ENCODE data around the gene SERGEF.

DNA sequence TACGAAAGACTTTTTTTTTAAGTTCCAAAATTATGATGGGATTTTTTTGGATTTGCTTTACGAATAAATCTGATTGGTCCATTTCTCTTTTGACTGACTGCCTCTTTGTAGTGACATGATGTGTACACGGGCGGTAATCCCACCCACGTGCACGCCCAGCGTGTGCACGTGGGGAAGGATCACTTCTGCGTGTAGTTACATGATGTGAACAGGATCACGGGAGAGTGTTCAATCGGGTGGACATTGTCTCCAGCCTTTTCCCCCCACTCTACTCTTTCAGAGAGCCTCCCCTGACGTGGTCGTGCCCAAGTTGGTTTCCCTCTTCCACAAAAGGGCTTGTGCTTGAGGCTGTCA, 235.1 kb downstream of the SERGEF start:
- TF ChIP-seq, protein P1, sequence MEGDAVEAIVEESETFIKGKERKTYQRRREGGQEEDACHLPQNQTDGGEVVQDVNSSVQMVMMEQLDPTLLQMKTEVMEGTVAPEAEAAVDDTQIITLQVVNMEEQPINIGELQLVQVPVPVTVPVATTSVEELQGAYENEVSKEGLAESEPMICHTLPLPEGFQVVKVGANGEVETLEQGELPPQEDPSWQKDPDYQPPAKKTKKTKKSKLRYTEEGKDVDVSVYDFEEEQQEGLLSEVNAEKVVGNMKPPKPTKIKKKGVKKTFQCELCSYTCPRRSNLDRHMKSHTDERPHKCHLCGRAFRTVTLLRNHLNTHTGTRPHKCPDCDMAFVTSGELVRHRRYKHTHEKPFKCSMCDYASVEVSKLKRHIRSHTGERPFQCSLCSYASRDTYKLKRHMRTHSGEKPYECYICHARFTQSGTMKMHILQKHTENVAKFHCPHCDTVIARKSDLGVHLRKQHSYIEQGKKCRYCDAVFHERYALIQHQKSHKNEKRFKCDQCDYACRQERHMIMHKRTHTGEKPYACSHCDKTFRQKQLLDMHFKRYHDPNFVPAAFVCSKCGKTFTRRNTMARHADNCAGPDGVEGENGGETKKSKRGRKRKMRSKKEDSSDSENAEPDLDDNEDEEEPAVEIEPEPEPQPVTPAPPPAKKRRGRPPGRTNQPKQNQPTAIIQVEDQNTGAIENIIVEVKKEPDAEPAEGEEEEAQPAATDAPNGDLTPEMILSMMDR (conservative IDR thresholded peaks at IDR 0.05), result no peak
- no peak for TF ChIP-seq ZFX (IDR thresholded peaks at IDR 0.05)
